H9 (cell line): Measurements from ENCODE around the gene CCL26. TPM values are rescaled to one million over a fixed set of nuclear protein-coding genes. Genes with fewer than 3 reads are reported as not detected.

ENCODE experiments used
- DNase-seq: peaks from one replicate; pipeline ENCODE4 v3.0.0-alpha.2; 2017
- H2AFZ ChIP-seq: one replicate; pipeline ENCODE4 v1.6.1; 2013; ENCODE audit warnings: mild to moderate bottlenecking, low read length, control low read depth, moderate library complexity
- H2AK5ac ChIP-seq: 2 replicates; pipeline ENCODE4 v1.6.1; 2013; ENCODE audit warnings: low read length, control low read depth, mixed read lengths; ENCODE audit not compliant: insufficient read length
- H2BK120ac ChIP-seq: one replicate; pipeline ENCODE4 v1.6.1; 2013; ENCODE audit warnings: low read depth, mild to moderate bottlenecking, low read length, control low read depth, inconsistent platforms; ENCODE audit not compliant: poor library complexity, severe bottlenecking
- H2BK12ac ChIP-seq: 2 replicates; pipeline ENCODE4 v1.6.1; 2013; ENCODE audit warnings: low read length, control low read depth, mixed read lengths, low read depth; ENCODE audit not compliant: insufficient read length
- H2BK15ac ChIP-seq: 2 replicates; pipeline ENCODE4 v1.6.1; 2013; ENCODE audit warnings: low read depth, low read length, control low read depth
- H2BK20ac ChIP-seq: one replicate; pipeline ENCODE4 v1.6.1; 2013; ENCODE audit warnings: low read depth, mild to moderate bottlenecking, low read length, control low read depth, inconsistent platforms; ENCODE audit not compliant: poor library complexity, severe bottlenecking
- H2BK5ac ChIP-seq: 2 replicates; pipeline ENCODE4 v1.6.1; 2013; ENCODE audit warnings: low read length, control low read depth, mixed read lengths; ENCODE audit not compliant: insufficient read length
- H3K14ac ChIP-seq: 2 replicates; pipeline ENCODE4 v1.6.1; 2013; ENCODE audit warnings: low read length, control low read depth; ENCODE audit not compliant: insufficient read depth
- H3K18ac ChIP-seq: 2 replicates; pipeline ENCODE4 v1.6.1; 2013; ENCODE audit warnings: low read depth, mild to moderate bottlenecking, mixed read lengths, low read length, control low read depth; ENCODE audit not compliant: insufficient read length
- H3K23ac ChIP-seq: 2 replicates; pipeline ENCODE4 v1.6.1; 2013; ENCODE audit warnings: low read length, control low read depth, mixed read lengths, low read depth; ENCODE audit not compliant: insufficient read length
- H3K23me2 ChIP-seq: 2 replicates; pipeline ENCODE4 v1.6.1; 2013; ENCODE audit warnings: low read depth, mild to moderate bottlenecking, mixed read lengths, low read length, control low read depth; ENCODE audit not compliant: insufficient read length, poor library complexity, severe bottlenecking
- H3K27ac ChIP-seq: 2 replicates; pipeline ENCODE4 v1.5.1; 2013; ENCODE audit warnings: low read length, control low read depth, mixed read lengths, low read depth; ENCODE audit not compliant: insufficient read length
- H3K27me3 ChIP-seq: 2 replicates; pipeline ENCODE4 v1.6.1; 2013; ENCODE audit warnings: low read length, control low read depth, inconsistent platforms; ENCODE audit not compliant: insufficient read depth
- H3K4ac ChIP-seq: 2 replicates; pipeline ENCODE4 v1.6.1; 2013; ENCODE audit warnings: low read depth, mild to moderate bottlenecking, control low read depth, inconsistent platforms, low read length, moderate library complexity
- H3K4me1 ChIP-seq: 2 replicates; pipeline ENCODE4 v1.6.1; 2013; ENCODE audit warnings: low read length, control low read depth, inconsistent platforms; ENCODE audit not compliant: insufficient read depth
- H3K4me2 ChIP-seq: 2 replicates; pipeline ENCODE4 v1.6.1; 2013; ENCODE audit warnings: low read length, control low read depth, mixed read lengths; ENCODE audit not compliant: insufficient read length, insufficient read depth
- H3K56ac ChIP-seq: 2 replicates; pipeline ENCODE4 v1.6.1; 2013; ENCODE audit warnings: low read depth, mild to moderate bottlenecking, mixed read lengths, low read length, control low read depth; ENCODE audit not compliant: insufficient read length
- H3K79me1 ChIP-seq: 2 replicates; pipeline ENCODE4 v1.6.1; 2013; ENCODE audit warnings: low read depth, mild to moderate bottlenecking, moderate library complexity, low read length, control low read depth, inconsistent platforms; ENCODE audit not compliant: insufficient read depth, poor library complexity, severe bottlenecking
- H3K79me2 ChIP-seq: 2 replicates; pipeline ENCODE4 v1.6.1; 2013; ENCODE audit warnings: low read length, control low read depth, inconsistent platforms; ENCODE audit not compliant: insufficient read depth
- H3K9ac ChIP-seq: 2 replicates; pipeline ENCODE4 v1.6.1; 2013; ENCODE audit warnings: low read length, control low read depth, mixed read lengths; ENCODE audit not compliant: insufficient read length; ENCODE audit errors: extremely low read depth
- H3K9me3 ChIP-seq: one replicate; pipeline ENCODE4 v1.6.1; 2013; ENCODE audit warnings: low read depth, low read length, inconsistent platforms; ENCODE audit not compliant: control insufficient read depth
- H3T11ph ChIP-seq: one replicate; pipeline ENCODE4 v1.6.1; 2013; ENCODE audit warnings: mild to moderate bottlenecking, low read length, control low read depth, inconsistent platforms
- H4K20me1 ChIP-seq: one replicate; pipeline ENCODE4 v1.6.1; 2013; ENCODE audit not compliant: control insufficient read depth, insufficient read length, insufficient read depth
- H4K5ac ChIP-seq: 2 replicates; pipeline ENCODE4 v1.6.1; 2013; ENCODE audit warnings: low read depth, mild to moderate bottlenecking, mixed read lengths, low read length, control low read depth; ENCODE audit not compliant: insufficient read length
- H4K8ac ChIP-seq: replicated peaks from 2 replicates; pipeline ENCODE4 v1.6.1; 2013; ENCODE audit warnings: low read length, control low read depth, mixed read lengths, low read depth; ENCODE audit not compliant: insufficient read length
- H4K91ac ChIP-seq: 2 replicates; pipeline ENCODE4 v1.6.1; 2013; ENCODE audit warnings: low read depth, mild to moderate bottlenecking, moderate library complexity, mixed read lengths, low read length, control low read depth; ENCODE audit not compliant: insufficient read length
- H3K27ac Mint-ChIP-seq, 3 experiments: 2 replicates in 2 of 3; 3 replicates in 1 of 3; pipeline ENCODE4 v1.8.0; 2020 to 2021; ENCODE audit warnings: mixed read lengths in 3 of 3, mild to moderate bottlenecking in 1 of 3, moderate library complexity in 1 of 3
- H3K27me3 Mint-ChIP-seq: 2 replicates; pipeline ENCODE4 v1.8.0; 2021; ENCODE audit warnings: low read depth, mild to moderate bottlenecking, moderate library complexity, mixed read lengths
- H3K36me3 Mint-ChIP-seq, 3 experiments: 2 replicates in 2 of 3; 3 replicates in 1 of 3; pipeline ENCODE4 v1.8.0; 2020 to 2021; ENCODE audit warnings: low read depth in 3 of 3, mixed read lengths in 3 of 3; ENCODE audit not compliant: insufficient read depth in 1 of 3
- H3K4me1 Mint-ChIP-seq, 2 experiments: 2 replicates each; pipeline ENCODE4 v1.8.0; 2020; ENCODE audit warnings: mixed read lengths in 2 of 2
- H3K4me3 Mint-ChIP-seq, 2 experiments: 2 replicates in 1 of 2; 3 replicates in 1 of 2; pipeline ENCODE4 v1.8.0; 2020 to 2021; ENCODE audit warnings: mild to moderate bottlenecking in 2 of 2, mixed read lengths in 2 of 2, moderate library complexity in 1 of 2
- H3K9me3 Mint-ChIP-seq, 2 experiments: 2 replicates in 1 of 2; 3 replicates in 1 of 2; pipeline ENCODE4 v1.8.0; 2020; ENCODE audit warnings: mild to moderate bottlenecking in 2 of 2, mixed read lengths in 2 of 2, moderate library complexity in 1 of 2
- CTCF ChIP-seq: fragments of 200-600 bp; sonication (generic); conservative IDR thresholded peaks from 3 replicates; pipeline ENCODE4 v1.8.0; 2021; ENCODE audit warnings: antibody characterized with exemption, mild to moderate bottlenecking
- WGBS: extraction: QIAGEN DNeasy Blood & Tissue Kit; methylation state at CpG from one replicate; pipeline ENCODE4 v1.1.7; 2013; ENCODE audit warnings: missing lambda C conversion rate, low lambda C conversion rate, mixed read lengths; ENCODE audit not compliant: insufficient read length; ENCODE audit errors: extremely low coverage; 5-methylcytosine and 5-hydroxymethylcytosine counted together
- total RNA-seq: library from RNA; stranded (reverse); gene quantifications from 2 replicates; pipeline ENCODE4 v1.2.1, GENCODE V29; 2021

Gene CCL26
- total RNA-seq, 1 experiment from 2014 or later, result 9.3 TPM

GRCh38 chr7:75815418-75816064 lies 43.5 kb upstream of the CCL26 start:
- Histone ChIP-seq H3K79me2 (no peaks in the 10 kb centered on the region), H3K4me1 (no peaks in the 10 kb centered on the region), H4K91ac (no peak overlapping the region), H3K4me2 (no peak overlapping the region), H3K9ac (no peak overlapping the region), H3K23ac (no peak overlapping the region), H3K56ac (no peak overlapping the region), H2BK5ac (no peak overlapping the region), H4K5ac (no peak overlapping the region), H3K14ac (no peak overlapping the region), H4K20me1 (no peaks in the 10 kb centered on the region), H2BK20ac (no peak overlapping the region), H3T11ph (no peak overlapping the region), H3K4ac (no peak overlapping the region), H3K79me1 (no peaks in the 10 kb centered on the region), H4K8ac (no peak overlapping the region), H3K23me2 (no peaks in the 10 kb centered on the region), H3K27me3 (no peaks in the 10 kb centered on the region; the same call in 1 of the 2 replicates), H2BK15ac (no peak overlapping the region), H2AFZ (no peak overlapping the region), H2AK5ac (no peak overlapping the region), H3K18ac (no peak overlapping the region), H3K27ac (no peak overlapping the region), H2BK120ac (no peak overlapping the region), H3K9me3 (no peaks in the 10 kb centered on the region), H2BK12ac (no peak overlapping the region)
- Mint-ChIP-seq H3K4me3 (no peak overlapping the region), H3K36me3 (no peaks in the 10 kb centered on the region), H3K9me3 (no peaks in the 10 kb centered on the region; a peak in 1 of 5 replicates), H3K4me1 (no peaks in the 10 kb centered on the region), H3K27me3 (peaks cover 14% of the 10 kb centered on the region), H3K27ac (no peak overlapping the region)
- no CpG with 5 or more reads among the region's 10 CpGs for WGBS
- no peak for TF ChIP-seq CTCF
- DNase-seq, result no peak
